Peyer's patch (tissue), 4 donors: Measurements from ENCODE around the gene PHAX.

Experiments used
- CTCF ChIP-seq, 6 experiments: fragments of 450-650 bp in 4 of 6; fragments of 200-600 bp in 2 of 6; sonication (generic) in 1 of 6; IDR thresholded peaks; one replicate each; pipeline ENCODE4 v1.5.1; 2017 to 2019; ENCODE audit warnings: antibody characterized with exemption in 6 of 6, mild to moderate bottlenecking in 3 of 6, moderate library complexity in 1 of 6
- POLR2A ChIP-seq, 2 donors: fragments of 450-650 bp; IDR thresholded peaks; one replicate each; pipeline ENCODE4 v1.5.1; 2017; ENCODE audit warnings: antibody characterized with exemption in 2 of 2, mild to moderate bottlenecking in 2 of 2, moderate library complexity in 2 of 2

GRCh38 chr5:126610160-126610559 lies 9.4 kb downstream of the PHAX start:
- TF ChIP-seq CTCF (IDR thresholded peaks at IDR 0.05) (no peak), POLR2A (IDR thresholded peaks at IDR 0.05) (no peak)
